H1 (cell line): ENCODE data around the gene ARHGAP10. TPM values are rescaled to one million over a fixed set of nuclear protein-coding genes. Genes with fewer than 3 reads are reported as not detected.

ENCODE experiments used
- ATF2 ChIP-seq: IDR thresholded peaks from 2 replicates; pipeline ENCODE4 v1.6.1; 2012; ENCODE audit warnings: low read length, inconsistent platforms
- CHD7 ChIP-seq: fragments of 300-600 bp; sonication (generic); IDR thresholded peaks from 2 replicates; pipeline ENCODE4 v1.7.1; 2012; ENCODE audit warnings: low read length, moderate library complexity, mild to moderate bottlenecking, inconsistent platforms; ENCODE audit not compliant: insufficient replicate concordance
- EGR1 ChIP-seq: IDR thresholded peaks from 2 replicates; pipeline ENCODE4 v1.6.1; 2011; ENCODE audit warnings: low read depth, low read length, borderline replicate concordance
- GABPA ChIP-seq: IDR thresholded peaks from 2 replicates; pipeline ENCODE4 v1.6.1; 2011; ENCODE audit warnings: mild to moderate bottlenecking, low read length, moderate library complexity, borderline replicate concordance; ENCODE audit not compliant: insufficient read depth
- JUND ChIP-seq: IDR thresholded peaks from 2 replicates; pipeline ENCODE4 v1.6.1; 2011; ENCODE audit warnings: mild to moderate bottlenecking, improper control_type of control experiment, low read length
- SIN3A ChIP-seq, 2 experiments: IDR thresholded peaks in 1 of 2; conservative IDR thresholded peaks in 1 of 2; 2 replicates each; pipeline ENCODE4 v1.6.1; 2011 to 2012; ENCODE audit warnings: low read length in 2 of 2, improper control_type of control experiment in 1 of 2, low read depth in 1 of 2, mild to moderate bottlenecking in 1 of 2
- polyA plus RNA-seq, 7 experiments: library from polyadenylated mRNA; depleted of rRNA in 3 of 7; stranded (reverse) in 5 of 7; unstranded in 2 of 7; fragments of >200 nt in 5 of 7; fragments of 200-250 nt in 2 of 7; gene quantifications; 1 replicate in 5 of 7; 2 replicates in 1 of 7; 4 replicates in 1 of 7; pipeline versions ENCODE4 v1.2.1 to v1.2.3, GENCODE V29; 2011 to 2013; ENCODE audit warnings: missing spikeins in 2 of 7, mixed read lengths in 2 of 7
- total RNA-seq: library from RNA; stranded (reverse); fragmentation: NEBNext Ultra II Directional; extraction: Animal tissue kit (Norgen Biotek cat#: 25700); gene quantifications from 2 replicates; pipeline ENCODE4 v1.2.1, GENCODE V29; 2021

The ARHGAP10 gene
- total and polyA plus RNA-seq, 2 of the 8 experiments (the other 6 are each of a cell fraction or from before 2014, with no cell fraction given), result 3.7 to 6.1 TPM

GRCh38 chr4:147941373-147941772 is 209.5 kb downstream of the ARHGAP10 start (continued):
- no peak for TF ChIP-seq CHD7
- TF ChIP-seq EGR1, result no peak
- no peak for TF ChIP-seq ATF2
- no peak for TF ChIP-seq JUND
- TF ChIP-seq SIN3A (conservative IDR thresholded peaks at IDR 0.05 in 1 of 2, IDR thresholded peaks at IDR 0.05 in 1 of 2; ENCODE audit: low read depth in 1 of 2, low read length in 2 of 2), result no peak
- no peak for TF ChIP-seq GABPA
